Liver (tissue), 2 donors: Measurements from ENCODE around the gene ACYP1.

Source experiments
- CTCF ChIP-seq: fragments of 150-350 bp; IDR thresholded peaks from 2 replicates; pipeline ENCODE4 v1.5.1; 2017; ENCODE audit warnings: improper control_type of control experiment, low read depth, low read length; ENCODE audit not compliant: missing input control
- REST ChIP-seq: IDR thresholded peaks from 2 replicates; pipeline ENCODE4 v1.6.1; 2016; ENCODE audit warnings: antibody characterized with exemption, mild to moderate bottlenecking
- donor health status: healthy.

DNA sequence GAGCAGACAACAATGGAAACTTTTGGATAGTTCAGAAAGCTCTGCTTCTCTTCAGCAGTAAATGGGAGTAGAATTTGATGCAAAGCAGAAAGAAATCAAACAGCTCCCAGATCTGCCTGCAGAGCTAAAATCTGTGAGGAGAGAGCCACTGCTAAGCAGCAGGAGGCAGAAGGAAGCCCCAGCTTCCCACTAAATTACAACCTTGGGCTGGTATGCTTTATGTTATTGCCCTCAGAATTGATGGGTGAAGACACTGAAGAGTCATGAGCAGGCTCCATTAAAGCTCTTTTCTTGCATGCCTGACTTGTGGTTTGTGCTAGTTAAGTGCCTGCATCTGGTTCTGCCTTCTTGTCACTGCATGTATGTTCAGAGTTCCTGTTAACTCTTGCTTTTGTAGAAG, 14.0 kb upstream of the ACYP1 start:
- TF ChIP-seq CTCF (no peak), REST (no peak)
